H9 (cell line): Measurements from ENCODE around the gene ARHGEF12. TPM values are rescaled to one million over a fixed set of nuclear protein-coding genes. Genes with fewer than 3 reads are reported as not detected.

Experiments used
- DNase-seq: peaks from one replicate; pipeline ENCODE4 v3.0.0-alpha.2; 2017
- H2AFZ ChIP-seq: one replicate; pipeline ENCODE4 v1.6.1; 2013; ENCODE audit warnings: mild to moderate bottlenecking, low read length, control low read depth, moderate library complexity
- H2AK5ac ChIP-seq: 2 replicates; pipeline ENCODE4 v1.6.1; 2013; ENCODE audit warnings: low read length, control low read depth, mixed read lengths; ENCODE audit not compliant: insufficient read length
- H2BK120ac ChIP-seq: one replicate; pipeline ENCODE4 v1.6.1; 2013; ENCODE audit warnings: low read depth, mild to moderate bottlenecking, low read length, control low read depth, inconsistent platforms; ENCODE audit not compliant: poor library complexity, severe bottlenecking
- H2BK12ac ChIP-seq: 2 replicates; pipeline ENCODE4 v1.6.1; 2013; ENCODE audit warnings: low read length, control low read depth, mixed read lengths, low read depth; ENCODE audit not compliant: insufficient read length
- H2BK15ac ChIP-seq: 2 replicates; pipeline ENCODE4 v1.6.1; 2013; ENCODE audit warnings: low read depth, low read length, control low read depth
- H2BK20ac ChIP-seq: one replicate; pipeline ENCODE4 v1.6.1; 2013; ENCODE audit warnings: low read depth, mild to moderate bottlenecking, low read length, control low read depth, inconsistent platforms; ENCODE audit not compliant: poor library complexity, severe bottlenecking
- H2BK5ac ChIP-seq: 2 replicates; pipeline ENCODE4 v1.6.1; 2013; ENCODE audit warnings: low read length, control low read depth, mixed read lengths; ENCODE audit not compliant: insufficient read length
- H3K14ac ChIP-seq: 2 replicates; pipeline ENCODE4 v1.6.1; 2013; ENCODE audit warnings: low read length, control low read depth; ENCODE audit not compliant: insufficient read depth
- H3K18ac ChIP-seq: 2 replicates; pipeline ENCODE4 v1.6.1; 2013; ENCODE audit warnings: low read depth, mild to moderate bottlenecking, mixed read lengths, low read length, control low read depth; ENCODE audit not compliant: insufficient read length
- H3K23ac ChIP-seq: 2 replicates; pipeline ENCODE4 v1.6.1; 2013; ENCODE audit warnings: low read length, control low read depth, mixed read lengths, low read depth; ENCODE audit not compliant: insufficient read length
- H3K23me2 ChIP-seq: 2 replicates; pipeline ENCODE4 v1.6.1; 2013; ENCODE audit warnings: low read depth, mild to moderate bottlenecking, mixed read lengths, low read length, control low read depth; ENCODE audit not compliant: insufficient read length, poor library complexity, severe bottlenecking
- H3K27ac ChIP-seq: 2 replicates; pipeline ENCODE4 v1.5.1; 2013; ENCODE audit warnings: low read length, control low read depth, mixed read lengths, low read depth; ENCODE audit not compliant: insufficient read length
- H3K27me3 ChIP-seq: 2 replicates; pipeline ENCODE4 v1.6.1; 2013; ENCODE audit warnings: low read length, control low read depth, inconsistent platforms; ENCODE audit not compliant: insufficient read depth
- H3K4ac ChIP-seq: 2 replicates; pipeline ENCODE4 v1.6.1; 2013; ENCODE audit warnings: low read depth, mild to moderate bottlenecking, control low read depth, inconsistent platforms, low read length, moderate library complexity
- H3K4me1 ChIP-seq: 2 replicates; pipeline ENCODE4 v1.6.1; 2013; ENCODE audit warnings: low read length, control low read depth, inconsistent platforms; ENCODE audit not compliant: insufficient read depth
- H3K4me2 ChIP-seq: 2 replicates; pipeline ENCODE4 v1.6.1; 2013; ENCODE audit warnings: low read length, control low read depth, mixed read lengths; ENCODE audit not compliant: insufficient read length, insufficient read depth
- H3K56ac ChIP-seq: 2 replicates; pipeline ENCODE4 v1.6.1; 2013; ENCODE audit warnings: low read depth, mild to moderate bottlenecking, mixed read lengths, low read length, control low read depth; ENCODE audit not compliant: insufficient read length
- H3K79me1 ChIP-seq: 2 replicates; pipeline ENCODE4 v1.6.1; 2013; ENCODE audit warnings: low read depth, mild to moderate bottlenecking, moderate library complexity, low read length, control low read depth, inconsistent platforms; ENCODE audit not compliant: insufficient read depth, poor library complexity, severe bottlenecking
- H3K79me2 ChIP-seq: 2 replicates; pipeline ENCODE4 v1.6.1; 2013; ENCODE audit warnings: low read length, control low read depth, inconsistent platforms; ENCODE audit not compliant: insufficient read depth
- H3K9ac ChIP-seq: 2 replicates; pipeline ENCODE4 v1.6.1; 2013; ENCODE audit warnings: low read length, control low read depth, mixed read lengths; ENCODE audit not compliant: insufficient read length; ENCODE audit errors: extremely low read depth
- H3K9me3 ChIP-seq: one replicate; pipeline ENCODE4 v1.6.1; 2013; ENCODE audit warnings: low read depth, low read length, inconsistent platforms; ENCODE audit not compliant: control insufficient read depth
- H3T11ph ChIP-seq: one replicate; pipeline ENCODE4 v1.6.1; 2013; ENCODE audit warnings: mild to moderate bottlenecking, low read length, control low read depth, inconsistent platforms
- H4K20me1 ChIP-seq: one replicate; pipeline ENCODE4 v1.6.1; 2013; ENCODE audit not compliant: control insufficient read depth, insufficient read length, insufficient read depth
- H4K5ac ChIP-seq: 2 replicates; pipeline ENCODE4 v1.6.1; 2013; ENCODE audit warnings: low read depth, mild to moderate bottlenecking, mixed read lengths, low read length, control low read depth; ENCODE audit not compliant: insufficient read length
- H4K8ac ChIP-seq: replicated peaks from 2 replicates; pipeline ENCODE4 v1.6.1; 2013; ENCODE audit warnings: low read length, control low read depth, mixed read lengths, low read depth; ENCODE audit not compliant: insufficient read length
- H4K91ac ChIP-seq: 2 replicates; pipeline ENCODE4 v1.6.1; 2013; ENCODE audit warnings: low read depth, mild to moderate bottlenecking, moderate library complexity, mixed read lengths, low read length, control low read depth; ENCODE audit not compliant: insufficient read length
- H3K27ac Mint-ChIP-seq, 3 experiments: 2 replicates in 2 of 3; 3 replicates in 1 of 3; pipeline ENCODE4 v1.8.0; 2020 to 2021; ENCODE audit warnings: mixed read lengths in 3 of 3, mild to moderate bottlenecking in 1 of 3, moderate library complexity in 1 of 3
- H3K27me3 Mint-ChIP-seq: 2 replicates; pipeline ENCODE4 v1.8.0; 2021; ENCODE audit warnings: low read depth, mild to moderate bottlenecking, moderate library complexity, mixed read lengths
- H3K36me3 Mint-ChIP-seq, 3 experiments: 2 replicates in 2 of 3; 3 replicates in 1 of 3; pipeline ENCODE4 v1.8.0; 2020 to 2021; ENCODE audit warnings: low read depth in 3 of 3, mixed read lengths in 3 of 3; ENCODE audit not compliant: insufficient read depth in 1 of 3
- H3K4me1 Mint-ChIP-seq, 2 experiments: 2 replicates each; pipeline ENCODE4 v1.8.0; 2020; ENCODE audit warnings: mixed read lengths in 2 of 2
- H3K4me3 Mint-ChIP-seq, 2 experiments: 2 replicates in 1 of 2; 3 replicates in 1 of 2; pipeline ENCODE4 v1.8.0; 2020 to 2021; ENCODE audit warnings: mild to moderate bottlenecking in 2 of 2, mixed read lengths in 2 of 2, moderate library complexity in 1 of 2
- H3K9me3 Mint-ChIP-seq, 2 experiments: 2 replicates in 1 of 2; 3 replicates in 1 of 2; pipeline ENCODE4 v1.8.0; 2020; ENCODE audit warnings: mild to moderate bottlenecking in 2 of 2, mixed read lengths in 2 of 2, moderate library complexity in 1 of 2
- WGBS: extraction: QIAGEN DNeasy Blood & Tissue Kit; methylation state at CpG from one replicate; pipeline ENCODE4 v1.1.7; 2013; ENCODE audit warnings: missing lambda C conversion rate, low lambda C conversion rate, mixed read lengths; ENCODE audit not compliant: insufficient read length; ENCODE audit errors: extremely low coverage; 5-methylcytosine and 5-hydroxymethylcytosine counted together
- total RNA-seq: library from RNA; stranded (reverse); gene quantifications from 2 replicates; pipeline ENCODE4 v1.2.1, GENCODE V29; 2021
- TF ChIP-seq, protein P1 (sequence below): fragments of 200-600 bp; sonication (generic); conservative IDR thresholded peaks from 3 replicates; pipeline ENCODE4 v1.8.0; 2021; ENCODE audit warnings: antibody characterized with exemption, mild to moderate bottlenecking

Gene ARHGEF12
- total RNA-seq, 1 experiment from 2014 or later, result 27.0 TPM

DNA sequence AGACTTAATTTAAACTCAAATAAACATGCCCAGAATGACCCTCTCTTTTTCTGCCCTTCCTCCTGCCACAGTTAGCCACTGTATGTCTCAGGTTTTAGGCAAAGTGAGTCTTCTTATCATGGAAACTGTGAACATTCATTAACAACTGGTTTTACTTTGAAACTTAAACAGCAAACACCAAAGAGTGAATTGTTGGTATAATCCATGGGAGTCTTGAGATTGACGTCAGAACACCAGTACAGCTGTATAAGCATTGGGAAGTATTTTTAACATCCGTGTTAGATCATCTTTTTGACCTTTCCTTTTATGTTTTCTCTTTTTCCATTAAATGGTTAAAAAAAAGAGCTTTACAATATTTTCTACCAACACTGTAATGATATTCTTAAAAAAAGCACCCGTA, 38.9 kb downstream of the ARHGEF12 start:
- Histone ChIP-seq H3T11ph (no peak overlapping the region), H3K79me2 (peaks cover 2% of the 10 kb centered on the region; the same call in 1 of the 2 replicates), H3K23ac (no peak overlapping the region), H3K56ac (no peak overlapping the region), H3K27me3 (no peaks in the 10 kb centered on the region), H4K8ac (no peak overlapping the region), H4K91ac (no peak overlapping the region), H4K5ac (no peak overlapping the region), H3K23me2 (no peaks in the 10 kb centered on the region), H2AK5ac (no peak overlapping the region), H2BK120ac (no peak overlapping the region), H3K9ac (no peak overlapping the region), H2AFZ (no peak overlapping the region), H3K4me2 (no peak overlapping the region), H4K20me1 (no peaks in the 10 kb centered on the region), H2BK20ac (no peak overlapping the region), H3K14ac (no peak overlapping the region), H3K9me3 (no peaks in the 10 kb centered on the region), H3K27ac (no peak overlapping the region), H2BK15ac (no peak overlapping the region), H3K79me1 (no peaks in the 10 kb centered on the region), H3K4ac (no peak overlapping the region), H3K18ac (no peak overlapping the region), H2BK5ac (no peak overlapping the region), H2BK12ac (no peak overlapping the region), H3K4me1 (no peaks in the 10 kb centered on the region)
- peaks cover 14 to 24% (median 17%) of the 10 kb centered on the region in 3 experiments for H3K36me3 Mint-ChIP-seq
- H3K27me3 Mint-ChIP-seq, result no peaks in the 10 kb centered on the region
- no peak overlapping the region for H3K4me3 Mint-ChIP-seq
- H3K9me3 Mint-ChIP-seq, result peaks cover 14 to 15% of the 10 kb centered on the region in 2 experiments
- H3K27ac Mint-ChIP-seq, result peak overlapping the region; percentile 27 to 90 (median 29); a peak in 3 of 7 replicates
- WGBS, result no CpG with 5 or more reads among the region's 3 CpGs
- H3K4me1 Mint-ChIP-seq, result peaks cover 18 to 24% of the 10 kb centered on the region in 2 experiments
- no peak for DNase-seq
- TF ChIP-seq, protein P1, sequence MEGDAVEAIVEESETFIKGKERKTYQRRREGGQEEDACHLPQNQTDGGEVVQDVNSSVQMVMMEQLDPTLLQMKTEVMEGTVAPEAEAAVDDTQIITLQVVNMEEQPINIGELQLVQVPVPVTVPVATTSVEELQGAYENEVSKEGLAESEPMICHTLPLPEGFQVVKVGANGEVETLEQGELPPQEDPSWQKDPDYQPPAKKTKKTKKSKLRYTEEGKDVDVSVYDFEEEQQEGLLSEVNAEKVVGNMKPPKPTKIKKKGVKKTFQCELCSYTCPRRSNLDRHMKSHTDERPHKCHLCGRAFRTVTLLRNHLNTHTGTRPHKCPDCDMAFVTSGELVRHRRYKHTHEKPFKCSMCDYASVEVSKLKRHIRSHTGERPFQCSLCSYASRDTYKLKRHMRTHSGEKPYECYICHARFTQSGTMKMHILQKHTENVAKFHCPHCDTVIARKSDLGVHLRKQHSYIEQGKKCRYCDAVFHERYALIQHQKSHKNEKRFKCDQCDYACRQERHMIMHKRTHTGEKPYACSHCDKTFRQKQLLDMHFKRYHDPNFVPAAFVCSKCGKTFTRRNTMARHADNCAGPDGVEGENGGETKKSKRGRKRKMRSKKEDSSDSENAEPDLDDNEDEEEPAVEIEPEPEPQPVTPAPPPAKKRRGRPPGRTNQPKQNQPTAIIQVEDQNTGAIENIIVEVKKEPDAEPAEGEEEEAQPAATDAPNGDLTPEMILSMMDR, result no peak
